Stimulated activated CD8-positive, alpha-beta memory T cell treated with anti-CD3 and anti-CD28 coated beads, Interleukin-7, amount 100 ng/mL, for 1 hour (primary cell): ENCODE results near the gene PTBP1.
"Not testable (repeated sequence)": the region's sequence is repeated elsewhere in the genome, so short reads cannot be mapped to it uniquely, and the experiment has no call there.

Experiments used
- DNase-seq, 2 donors: peaks; one replicate each; pipeline ENCODE4 v3.0.0-alpha.2; 2020; ENCODE audit warnings: low read depth in 2 of 2

PTBP1 gene

DNA sequence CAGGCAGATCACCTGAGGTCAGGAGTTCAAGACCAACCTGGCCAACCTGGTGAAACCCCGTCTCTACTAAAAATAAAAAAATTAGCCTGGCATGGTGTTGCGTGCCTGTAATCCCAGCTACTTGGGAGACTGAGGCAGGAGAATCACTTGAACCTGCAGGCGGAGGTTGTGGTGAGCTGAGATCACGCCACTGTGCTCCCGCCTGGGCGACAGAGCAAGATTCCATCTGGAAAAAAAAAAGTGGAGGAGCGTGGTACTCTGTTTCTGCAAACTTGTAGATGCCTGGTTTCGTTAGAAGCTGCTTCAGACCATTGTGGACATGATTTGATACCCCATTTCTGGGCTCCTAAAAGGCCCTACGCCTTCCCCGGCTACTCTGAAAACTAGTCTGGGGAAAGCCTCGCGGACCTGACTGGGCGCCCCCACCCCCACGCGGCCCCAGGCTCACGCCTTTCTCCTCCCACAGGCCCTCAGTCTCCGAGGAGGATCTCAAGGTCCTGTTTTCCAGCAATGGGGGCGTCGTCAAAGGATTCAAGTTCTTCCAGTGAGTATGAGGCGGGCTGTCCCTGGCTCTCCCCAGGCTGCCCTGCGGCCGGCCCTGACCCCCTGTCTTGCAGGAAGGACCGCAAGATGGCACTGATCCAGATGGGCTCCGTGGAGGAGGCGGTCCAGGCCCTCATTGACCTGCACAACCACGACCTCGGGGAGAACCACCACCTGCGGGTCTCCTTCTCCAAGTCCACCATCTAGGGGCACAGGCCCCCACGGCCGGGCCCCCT is 13.0 kb downstream of the PTBP1 start:
- no peak for DNase-seq

GRCh38 chr19:810883-811489 is 13.7 kb downstream of the PTBP1 start:
- no peak for DNase-seq

- no peak for DNase-seq
Measured at GRCh38 chr19:811506-812048, 14.3 kb downstream of the PTBP1 start.

- DNase-seq = no peak
Measured at GRCh38 chr19:812049-812746, 14.9 kb downstream of the PTBP1 start.

- no peak for DNase-seq
Measured at GRCh38 chr19:812747-813218, 15.5 kb downstream of the PTBP1 start.

DNA sequence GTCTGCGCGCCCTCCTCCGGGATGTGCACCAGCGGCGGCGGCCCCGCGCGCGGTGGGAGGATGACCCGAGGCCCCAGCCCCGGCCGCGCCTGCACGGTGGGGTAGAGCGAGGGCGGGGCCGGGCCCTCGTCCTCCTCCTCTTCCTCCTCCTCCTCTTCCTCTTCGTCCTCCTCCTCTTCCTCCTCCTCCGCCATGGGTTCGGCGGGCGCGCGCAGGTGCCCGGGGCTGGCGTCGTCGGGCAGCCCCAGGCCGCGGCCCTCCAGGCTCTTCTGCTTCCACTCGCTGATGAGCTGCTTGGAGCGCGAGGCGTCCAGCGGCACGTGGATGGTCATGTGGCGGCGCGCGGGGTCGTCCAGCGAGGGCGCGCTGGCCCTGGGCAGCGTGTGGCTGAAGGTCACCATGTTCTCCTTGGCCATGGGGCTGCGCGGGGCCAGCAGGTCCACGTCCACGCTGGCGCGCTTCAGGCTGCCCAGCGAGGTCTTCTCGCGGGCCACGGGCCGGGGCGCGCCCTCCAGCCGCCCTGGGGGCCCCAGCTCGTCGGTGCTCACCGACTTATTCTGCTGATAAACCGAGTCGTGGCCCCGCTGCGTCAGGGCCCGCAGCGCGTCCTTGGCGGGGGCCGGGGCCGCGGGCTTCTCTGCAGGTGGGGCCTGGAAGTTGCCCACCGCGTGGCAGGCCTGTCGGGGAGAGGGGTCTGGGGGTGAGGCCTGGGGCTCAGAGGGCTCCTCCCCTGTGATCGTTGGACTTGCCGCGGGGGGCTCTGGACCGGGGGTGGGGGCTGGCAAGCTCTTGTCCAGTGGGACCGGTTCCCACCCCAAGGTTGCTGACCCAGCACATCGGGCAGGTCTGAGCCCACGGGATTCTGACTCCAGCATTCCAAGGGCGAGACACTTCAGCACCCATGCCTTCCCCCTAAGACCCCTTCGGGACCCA is 16.2 kb downstream of the PTBP1 start:
- no peak for DNase-seq

DNA sequence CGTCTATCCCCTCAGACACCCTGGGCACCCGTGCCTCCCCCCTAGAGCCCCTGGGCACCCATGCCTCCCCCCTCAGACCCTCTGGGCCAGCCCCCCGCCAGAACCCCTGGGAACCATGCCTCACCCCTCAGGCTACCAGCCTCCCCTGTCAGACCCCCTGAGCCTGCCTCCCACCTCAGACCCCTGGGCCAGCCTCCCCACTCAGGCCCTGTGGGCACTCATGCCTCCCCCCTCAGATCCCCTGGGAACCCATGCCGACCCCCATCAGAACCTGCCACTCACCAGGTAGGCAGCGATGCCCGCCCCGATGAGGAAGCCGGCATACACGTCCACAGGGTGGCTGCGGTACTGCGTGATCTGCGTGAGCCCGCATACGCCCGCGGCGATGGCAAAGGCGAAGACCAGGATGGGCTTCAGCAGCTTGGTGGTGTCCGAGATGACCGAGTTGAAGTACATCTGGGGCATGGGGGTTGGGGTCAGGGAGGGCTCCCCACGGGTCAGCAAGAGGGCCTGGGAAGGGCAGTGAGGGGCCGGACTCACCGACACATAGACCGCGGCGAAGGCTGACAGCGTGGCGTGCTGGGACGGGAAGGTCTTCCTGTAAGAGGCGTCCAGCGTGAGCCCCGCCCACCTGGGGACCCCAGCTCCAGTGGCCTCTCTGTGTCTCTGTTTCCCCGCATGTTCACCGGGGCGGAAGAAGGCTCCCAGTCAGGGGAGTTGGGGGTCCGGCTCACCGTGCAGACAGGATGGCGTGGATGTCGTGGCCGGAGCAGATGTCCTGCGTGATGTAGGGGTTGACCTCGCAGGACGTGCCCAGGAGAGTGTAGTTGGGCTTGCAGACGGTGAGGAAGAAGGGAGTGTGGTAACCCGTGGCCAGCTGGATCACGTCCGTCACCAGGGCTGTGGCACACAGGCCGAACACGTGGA is 17.2 kb downstream of the PTBP1 start:
- DNase-seq = no peak

GRCh38 chr19:815079-815774 is 18.0 kb downstream of the PTBP1 start:
- DNase-seq = no peak

- no peak for DNase-seq
Measured at GRCh38 chr19:815775-816499, 18.7 kb downstream of the PTBP1 start.

- no peak for DNase-seq
Measured at GRCh38 chr19:816500-816857, 19.2 kb downstream of the PTBP1 start.

DNA sequence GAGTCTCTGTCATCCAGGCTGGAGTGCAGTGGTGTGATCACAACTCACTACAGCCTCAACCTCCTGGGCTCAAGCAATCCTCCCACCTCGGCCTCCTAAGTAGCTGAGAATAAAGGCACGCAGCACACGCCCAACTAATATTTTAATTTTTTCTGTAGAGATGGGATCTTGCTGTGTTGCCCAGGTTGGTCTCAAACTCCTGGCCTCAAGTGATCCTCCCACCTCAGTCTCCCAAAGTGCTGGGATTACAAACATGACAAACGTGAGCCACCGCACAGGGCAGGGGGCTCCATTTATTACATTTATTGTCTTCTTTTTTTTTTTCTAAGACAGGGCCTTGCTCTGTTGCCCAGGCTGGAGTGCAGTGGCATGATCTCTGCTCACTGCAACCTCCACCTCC is 23.0 kb downstream of the PTBP1 start:
- not testable (repeated sequence) for DNase-seq

DNA sequence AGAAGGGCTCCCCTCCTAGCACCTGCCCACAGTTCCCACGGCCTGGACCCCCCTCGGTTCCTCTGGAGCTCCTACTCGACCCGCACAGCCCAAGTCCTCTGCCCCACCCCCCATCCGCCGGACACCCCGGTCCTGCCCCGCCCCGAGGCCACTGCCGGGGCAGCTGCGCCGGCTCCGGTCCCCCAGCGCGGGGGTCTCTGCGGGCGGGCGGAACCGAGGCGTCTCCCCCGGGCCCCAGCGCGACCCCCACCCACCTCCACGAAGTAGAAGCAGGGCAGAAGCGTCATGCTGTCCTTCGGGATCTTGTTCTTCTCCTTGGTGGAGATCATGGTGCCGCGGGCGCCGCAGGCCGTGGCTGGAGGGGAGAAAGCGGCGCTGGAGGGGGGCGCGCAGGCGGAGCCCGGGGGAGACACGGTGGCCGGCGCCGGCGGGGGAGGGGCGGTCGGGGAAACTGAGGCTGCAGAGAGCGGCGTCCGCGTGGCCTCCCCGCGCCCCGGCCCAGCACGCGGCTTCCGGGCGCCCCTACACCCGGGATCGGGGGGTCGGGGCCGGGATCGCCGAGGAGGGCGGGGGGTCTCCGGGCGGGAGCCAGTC is 24.1 kb downstream of the PTBP1 start:
- no peak for DNase-seq

DNA sequence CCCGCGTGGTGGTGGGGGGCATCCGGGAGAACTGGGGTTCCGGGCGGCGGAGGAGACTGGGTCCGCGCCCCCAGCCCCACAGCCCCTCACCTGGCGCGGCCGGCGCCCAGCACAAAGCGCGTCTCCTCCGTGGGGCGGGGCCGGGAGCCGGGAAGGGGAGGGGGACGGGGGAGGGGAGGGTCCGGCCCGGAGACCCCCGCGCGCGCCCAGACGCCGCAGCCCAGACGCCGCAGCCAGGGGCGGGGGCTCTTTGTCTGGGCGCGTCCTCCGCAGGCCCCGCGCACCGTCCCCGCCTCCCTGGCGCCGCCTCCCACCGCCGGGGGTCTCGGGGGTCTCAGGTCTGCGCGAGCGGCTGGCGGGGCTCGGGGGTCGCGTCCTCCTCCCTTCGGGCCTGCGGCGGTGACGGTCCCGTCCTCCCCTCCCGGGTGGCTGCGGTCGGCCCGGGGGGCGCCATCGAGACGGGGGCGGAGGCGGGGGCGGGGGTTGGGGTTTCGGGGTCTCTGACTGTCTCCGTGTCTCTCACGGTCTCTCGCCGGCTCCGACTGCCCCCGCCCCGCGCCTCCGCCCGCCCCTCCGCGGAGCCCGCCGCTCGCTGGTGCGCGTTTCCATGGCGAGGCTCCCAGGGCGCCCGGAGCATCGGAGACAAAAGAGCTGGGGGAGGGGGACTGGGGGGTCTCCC is 24.7 kb downstream of the PTBP1 start, which contains the start of gene PLPPR3:
TSS of gene PLPPR3 (minus strand) at position 131 of the 679 bp plus-strand sequence. CDS start 396 bp downstream, outside the sequence.
- no peak for DNase-seq

DNA sequence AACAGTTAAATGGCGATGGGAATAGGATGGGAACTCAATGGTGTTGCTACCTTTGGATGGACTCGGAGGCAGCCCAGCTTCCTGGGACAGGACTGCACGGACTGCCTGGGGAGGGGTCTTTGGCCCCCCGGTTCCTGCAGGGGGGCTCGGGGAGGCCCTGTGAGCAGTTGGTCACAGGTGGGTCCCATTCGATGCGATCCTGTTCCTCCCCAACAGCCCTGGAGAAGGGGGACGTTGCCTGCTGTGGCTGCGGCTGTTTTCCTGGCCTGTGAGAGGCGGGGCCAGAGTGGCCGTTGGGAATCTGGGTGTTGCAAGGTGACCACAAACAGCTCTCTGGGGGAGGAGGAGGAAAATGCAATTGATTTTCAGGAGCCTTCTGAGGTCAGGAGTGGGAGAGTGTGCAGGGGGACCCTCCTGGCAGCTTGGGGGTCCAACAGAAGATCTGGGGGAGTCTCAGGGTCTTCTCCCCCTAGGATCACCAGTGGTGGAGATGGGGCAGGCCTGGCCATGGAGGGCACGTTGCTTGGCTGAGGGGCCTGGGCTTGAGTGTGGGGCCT is 26.4 kb downstream of the PTBP1 start:
- no peak for DNase-seq

DNA sequence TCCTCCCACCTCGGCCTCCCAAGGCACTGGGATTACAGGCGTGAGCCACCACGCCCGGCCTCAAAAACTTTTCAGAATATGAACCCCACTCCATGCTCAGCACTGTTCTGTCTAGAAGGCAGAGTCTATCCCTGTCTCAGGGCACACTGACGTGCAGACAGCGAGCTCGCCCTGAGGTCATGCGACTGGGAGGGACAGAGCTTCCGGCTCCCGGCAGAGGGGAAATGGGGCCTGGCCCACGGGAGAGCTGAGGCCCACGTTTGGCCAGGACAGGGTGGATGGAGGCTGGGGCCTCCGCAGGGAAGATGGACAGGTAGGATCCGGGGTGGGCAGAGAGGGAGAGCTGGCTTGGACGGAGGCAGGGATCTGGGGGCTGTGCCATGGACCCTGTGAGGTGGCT is 27.6 kb downstream of the PTBP1 start:
- DNase-seq = no peak

GRCh38 chr19:825897-826644 is 28.8 kb downstream of the PTBP1 start:
- no peak for DNase-seq

GRCh38 chr19:827314-827709 is 30.1 kb downstream of the PTBP1 start:
- DNase-seq = no peak
